GM23338 (cell line): ENCODE data around the gene RTEL1. TPM values are rescaled to one million over a fixed set of nuclear protein-coding genes. Genes with fewer than 3 reads are reported as not detected.

Source experiments
- ATAC-seq: fragments of 200-7000 bp; cut with Tn5 transposase; 3 replicates; pipeline ENCODE4 v1.9.1; 2020
- DNase-seq: peaks from one replicate; pipeline ENCODE4 v3.0.0-alpha.2; 2015; ENCODE audit warnings: low spot score
- H2AFZ ChIP-seq: fragments of 200-600 bp; sonication (generic); 2 replicates; pipeline ENCODE4 v1.8.0; 2016; ENCODE audit warnings: antibody characterized with exemption, mild to moderate bottlenecking, moderate library complexity
- H3F3A ChIP-seq: fragments of 200-600 bp; sonication (generic); replicated peaks from 2 replicates; pipeline ENCODE4 v1.8.0; 2017; ENCODE audit warnings: antibody characterized with exemption, mixed run types, low read depth
- H3K27ac ChIP-seq: fragments of 200-600 bp; sonication (generic); 2 replicates; pipeline ENCODE4 v1.6.1; 2016; ENCODE audit warnings: low read depth
- H3K27me3 ChIP-seq: fragments of 200-600 bp; sonication (generic); 2 replicates; pipeline ENCODE4 v1.8.0; 2016; ENCODE audit warnings: mild to moderate bottlenecking, mixed run types, moderate library complexity; ENCODE audit not compliant: insufficient read depth
- H3K36me3 ChIP-seq: fragments of 200-600 bp; sonication (generic); 2 replicates; pipeline ENCODE4 v1.8.0; 2016; ENCODE audit warnings: mild to moderate bottlenecking; ENCODE audit not compliant: insufficient read depth
- H3K4me1 ChIP-seq: fragments of 200-600 bp; sonication (generic); 2 replicates; pipeline ENCODE4 v1.8.0; 2016; ENCODE audit warnings: mild to moderate bottlenecking, moderate library complexity; ENCODE audit not compliant: insufficient read depth
- H3K4me2 ChIP-seq: fragments of 200-600 bp; sonication (generic); 2 replicates; pipeline ENCODE4 v1.7.1; 2017; ENCODE audit warnings: mixed run types
- H3K4me3 ChIP-seq: fragments of 200-600 bp; sonication (generic); 2 replicates; pipeline ENCODE4 v1.6.1; 2016; ENCODE audit warnings: mixed run types
- H3K79me2 ChIP-seq: fragments of 200-600 bp; sonication (generic); replicated peaks from 2 replicates; pipeline ENCODE4 v1.8.0; 2017; ENCODE audit warnings: mild to moderate bottlenecking; ENCODE audit not compliant: insufficient read depth
- H3K9me2 ChIP-seq: fragments of 200-600 bp; sonication (generic); 2 replicates; pipeline ENCODE4 v1.8.0; 2017; ENCODE audit not compliant: insufficient read depth
- H4K20me1 ChIP-seq: fragments of 200-600 bp; sonication (generic); replicated peaks from 2 replicates; pipeline ENCODE4 v1.8.0; 2017; ENCODE audit warnings: mild to moderate bottlenecking; ENCODE audit not compliant: insufficient read depth
- H3K27ac Mint-ChIP-seq: 2 replicates; pipeline ENCODE4 v1.8.0; 2020; ENCODE audit warnings: inconsistent platforms, mild to moderate bottlenecking, moderate library complexity, mixed read lengths
- H3K27me3 Mint-ChIP-seq: 3 replicates; pipeline ENCODE4 v1.8.0; 2022; ENCODE audit warnings: low read depth, mild to moderate bottlenecking, moderate library complexity, mixed read lengths, inconsistent platforms; ENCODE audit not compliant: insufficient read depth, poor library complexity
- H3K36me3 Mint-ChIP-seq: 3 replicates; pipeline ENCODE4 v1.8.0; 2021; ENCODE audit warnings: low read depth, mild to moderate bottlenecking, inconsistent platforms, moderate library complexity, mixed read lengths
- H3K4me1 Mint-ChIP-seq: 3 replicates; pipeline ENCODE4 v1.8.0; 2020; ENCODE audit warnings: mild to moderate bottlenecking, inconsistent platforms, mixed read lengths
- H3K4me3 Mint-ChIP-seq: 3 replicates; pipeline ENCODE4 v1.8.0; 2021; ENCODE audit warnings: moderate library complexity, mild to moderate bottlenecking, inconsistent platforms, mixed read lengths
- H3K9me3 Mint-ChIP-seq: 3 replicates; pipeline ENCODE4 v1.8.0; 2020; ENCODE audit warnings: moderate library complexity, mild to moderate bottlenecking, inconsistent platforms, mixed read lengths
- POLR2AphosphoS5 ChIP-seq: IDR thresholded peaks from 2 replicates; pipeline ENCODE4 v1.6.1; 2016; ENCODE audit warnings: antibody characterized with exemption, low read depth
- ZNF114 ChIP-seq: fragments of 250-450 bp; sonication (Bioruptor Pico); IDR thresholded peaks from 2 replicates; pipeline ENCODE4 v1.5.0; 2020; ENCODE audit warnings: mild to moderate bottlenecking, moderate library complexity
- ZNF331 ChIP-seq: fragments of 250-450 bp; sonication (Bioruptor Pico); IDR thresholded peaks from 2 replicates; pipeline ENCODE4 v1.5.0; 2020; ENCODE audit warnings: low read depth, mild to moderate bottlenecking, moderate library complexity
- polyA plus RNA-seq: library from polyadenylated mRNA; unstranded; fragments of >200 nt; fragmentation: Nextera tagmentation; extraction: Ambion mirVana; gene quantifications from 2 replicates; pipeline ENCODE4 v1.2.1, GENCODE V29; 2016
- total RNA-seq: library from RNA; depleted of rRNA; stranded (reverse); fragments of >200 nt; shearing (Covaris generic); gene quantifications from 2 replicates; pipeline ENCODE4 v1.2.3, GENCODE V29; 2014
- TF ChIP-seq, protein P1 (sequence below): fragments of 250-450 bp; sonication (Bioruptor Pico); IDR thresholded peaks from 2 replicates; pipeline ENCODE4 v1.5.0; 2020; ENCODE audit warnings: mild to moderate bottlenecking, moderate library complexity
- TF ChIP-seq, protein P2 (sequence below): IDR thresholded peaks from one replicate; pipeline ENCODE4 v1.6.1; 2018; ENCODE audit warnings: antibody characterized with exemption; ENCODE audit not compliant: unreplicated experiment

Gene RTEL1
- total and polyA plus RNA-seq, 2 experiments from 2014 or later: 14.2 to 34.5 TPM

DNA sequence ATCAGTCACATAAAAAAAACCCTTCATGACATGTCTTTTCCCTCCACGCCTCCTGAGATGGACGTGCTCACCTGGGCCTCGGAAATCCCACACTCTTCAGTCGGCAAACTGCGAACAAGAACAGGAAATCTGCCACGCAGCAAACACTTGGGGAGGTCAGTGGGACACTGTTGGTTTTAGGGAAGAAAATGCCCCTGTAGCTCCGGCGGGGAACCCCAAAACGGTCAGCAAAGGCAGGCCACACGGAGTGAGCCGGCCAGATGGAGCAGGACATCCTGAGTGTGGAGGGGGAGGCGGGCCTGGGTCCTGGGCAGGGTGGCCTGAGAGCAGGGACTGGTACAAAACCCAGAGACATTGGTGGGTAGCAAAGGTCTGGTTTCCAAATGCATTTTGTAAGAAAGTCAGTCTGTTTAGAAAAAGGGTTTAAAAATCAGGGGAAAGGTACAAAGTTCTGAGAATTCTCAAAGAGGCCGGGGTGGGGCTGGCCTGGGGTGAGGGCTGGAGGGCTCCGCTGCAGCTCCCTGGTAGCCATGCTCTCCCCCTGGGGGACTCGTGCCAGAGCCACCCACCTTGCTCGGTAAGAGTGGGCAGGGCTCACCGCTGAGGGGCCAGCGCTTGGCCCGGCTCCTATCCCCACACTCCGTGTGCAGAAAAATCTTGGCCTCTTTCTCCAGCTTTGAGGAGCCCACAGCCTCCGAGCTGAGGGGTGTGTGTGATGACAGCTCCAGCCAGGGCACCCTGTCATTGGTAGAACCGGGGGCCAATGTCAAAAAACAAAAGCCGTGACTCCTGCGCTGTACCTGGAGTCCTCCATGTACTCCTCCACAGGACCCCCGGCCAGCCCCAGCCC, 86.7 kb downstream of the RTEL1 start:
- Histone ChIP-seq H2AFZ (no peak overlapping the region), H3K27ac (peak overlapping the region; percentile 59; the same call in 1 of the 2 replicates), H3K9me2 (no peaks in the 10 kb centered on the region), H3K4me1 (peaks cover 7% of the 10 kb centered on the region; the same call in 1 of the 2 replicates), H3F3A (peaks cover 15% of the 10 kb centered on the region; the same call in 1 of the 2 replicates), H4K20me1 (no peaks in the 10 kb centered on the region), H3K27me3 (no peaks in the 10 kb centered on the region), H3K4me3 (no peak overlapping the region), H3K79me2 (no peaks in the 10 kb centered on the region), H3K4me2 (no peak overlapping the region), H3K36me3 (no peaks in the 10 kb centered on the region)
- H3K4me1 Mint-ChIP-seq: no peaks in the 10 kb centered on the region; the same call in 2 of the 3 replicates
- TF ChIP-seq POLR2AphosphoS5 (peak; percentile 32; the same call in 1 of the 2 replicates), ZNF331 (CRISPR knock-in tag) (no peak), ZNF114 (CRISPR knock-in tag) (no peak)
- TF ChIP-seq, protein P1, sequence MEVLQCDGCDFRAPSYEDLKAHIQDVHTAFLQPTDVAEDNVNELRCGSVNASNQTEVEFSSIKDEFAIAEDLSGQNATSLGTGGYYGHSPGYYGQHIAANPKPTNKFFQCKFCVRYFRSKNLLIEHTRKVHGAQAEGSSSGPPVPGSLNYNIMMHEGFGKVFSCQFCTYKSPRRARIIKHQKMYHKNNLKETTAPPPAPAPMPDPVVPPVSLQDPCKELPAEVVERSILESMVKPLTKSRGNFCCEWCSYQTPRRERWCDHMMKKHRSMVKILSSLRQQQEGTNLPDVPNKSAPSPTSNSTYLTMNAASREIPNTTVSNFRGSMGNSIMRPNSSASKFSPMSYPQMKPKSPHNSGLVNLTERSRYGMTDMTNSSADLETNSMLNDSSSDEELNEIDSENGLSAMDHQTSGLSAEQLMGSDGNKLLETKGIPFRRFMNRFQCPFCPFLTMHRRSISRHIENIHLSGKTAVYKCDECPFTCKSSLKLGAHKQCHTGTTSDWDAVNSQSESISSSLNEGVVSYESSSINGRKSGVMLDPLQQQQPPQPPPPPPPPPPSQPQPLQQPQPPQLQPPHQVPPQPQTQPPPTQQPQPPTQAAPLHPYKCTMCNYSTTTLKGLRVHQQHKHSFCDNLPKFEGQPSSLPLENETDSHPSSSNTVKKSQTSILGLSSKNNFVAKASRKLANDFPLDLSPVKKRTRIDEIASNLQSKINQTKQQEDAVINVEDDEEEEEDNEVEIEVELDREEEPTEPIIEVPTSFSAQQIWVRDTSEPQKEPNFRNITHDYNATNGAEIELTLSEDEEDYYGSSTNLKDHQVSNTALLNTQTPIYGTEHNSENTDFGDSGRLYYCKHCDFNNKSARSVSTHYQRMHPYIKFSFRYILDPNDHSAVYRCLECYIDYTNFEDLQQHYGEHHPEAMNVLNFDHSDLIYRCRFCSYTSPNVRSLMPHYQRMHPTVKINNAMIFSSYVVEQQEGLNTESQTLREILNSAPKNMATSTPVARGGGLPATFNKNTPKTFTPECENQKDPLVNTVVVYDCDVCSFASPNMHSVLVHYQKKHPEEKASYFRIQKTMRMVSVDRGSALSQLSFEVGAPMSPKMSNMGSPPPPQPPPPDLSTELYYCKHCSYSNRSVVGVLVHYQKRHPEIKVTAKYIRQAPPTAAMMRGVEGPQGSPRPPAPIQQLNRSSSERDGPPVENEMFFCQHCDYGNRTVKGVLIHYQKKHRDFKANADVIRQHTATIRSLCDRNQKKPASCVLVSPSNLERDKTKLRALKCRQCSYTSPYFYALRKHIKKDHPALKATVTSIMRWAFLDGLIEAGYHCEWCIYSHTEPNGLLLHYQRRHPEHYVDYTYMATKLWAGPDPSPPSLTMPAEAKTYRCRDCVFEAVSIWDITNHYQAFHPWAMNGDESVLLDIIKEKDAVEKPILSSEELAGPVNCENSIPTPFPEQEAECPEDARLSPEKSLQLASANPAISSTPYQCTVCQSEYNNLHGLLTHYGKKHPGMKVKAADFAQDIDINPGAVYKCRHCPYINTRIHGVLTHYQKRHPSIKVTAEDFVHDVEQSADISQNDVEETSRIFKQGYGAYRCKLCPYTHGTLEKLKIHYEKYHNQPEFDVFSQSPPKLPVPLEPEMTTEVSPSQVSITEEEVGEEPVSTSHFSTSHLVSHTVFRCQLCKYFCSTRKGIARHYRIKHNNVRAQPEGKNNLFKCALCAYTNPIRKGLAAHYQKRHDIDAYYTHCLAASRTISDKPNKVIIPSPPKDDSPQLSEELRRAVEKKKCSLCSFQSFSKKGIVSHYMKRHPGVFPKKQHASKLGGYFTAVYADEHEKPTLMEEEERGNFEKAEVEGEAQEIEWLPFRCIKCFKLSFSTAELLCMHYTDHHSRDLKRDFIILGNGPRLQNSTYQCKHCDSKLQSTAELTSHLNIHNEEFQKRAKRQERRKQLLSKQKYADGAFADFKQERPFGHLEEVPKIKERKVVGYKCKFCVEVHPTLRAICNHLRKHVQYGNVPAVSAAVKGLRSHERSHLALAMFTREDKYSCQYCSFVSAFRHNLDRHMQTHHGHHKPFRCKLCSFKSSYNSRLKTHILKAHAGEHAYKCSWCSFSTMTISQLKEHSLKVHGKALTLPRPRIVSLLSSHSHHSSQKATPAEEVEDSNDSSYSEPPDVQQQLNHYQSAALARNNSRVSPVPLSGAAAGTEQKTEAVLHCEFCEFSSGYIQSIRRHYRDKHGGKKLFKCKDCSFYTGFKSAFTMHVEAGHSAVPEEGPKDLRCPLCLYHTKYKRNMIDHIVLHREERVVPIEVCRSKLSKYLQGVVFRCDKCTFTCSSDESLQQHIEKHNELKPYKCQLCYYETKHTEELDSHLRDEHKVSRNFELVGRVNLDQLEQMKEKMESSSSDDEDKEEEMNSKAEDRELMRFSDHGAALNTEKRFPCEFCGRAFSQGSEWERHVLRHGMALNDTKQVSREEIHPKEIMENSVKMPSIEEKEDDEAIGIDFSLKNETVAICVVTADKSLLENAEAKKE (CRISPR knock-in tag): no peak
- TF ChIP-seq, protein P2, sequence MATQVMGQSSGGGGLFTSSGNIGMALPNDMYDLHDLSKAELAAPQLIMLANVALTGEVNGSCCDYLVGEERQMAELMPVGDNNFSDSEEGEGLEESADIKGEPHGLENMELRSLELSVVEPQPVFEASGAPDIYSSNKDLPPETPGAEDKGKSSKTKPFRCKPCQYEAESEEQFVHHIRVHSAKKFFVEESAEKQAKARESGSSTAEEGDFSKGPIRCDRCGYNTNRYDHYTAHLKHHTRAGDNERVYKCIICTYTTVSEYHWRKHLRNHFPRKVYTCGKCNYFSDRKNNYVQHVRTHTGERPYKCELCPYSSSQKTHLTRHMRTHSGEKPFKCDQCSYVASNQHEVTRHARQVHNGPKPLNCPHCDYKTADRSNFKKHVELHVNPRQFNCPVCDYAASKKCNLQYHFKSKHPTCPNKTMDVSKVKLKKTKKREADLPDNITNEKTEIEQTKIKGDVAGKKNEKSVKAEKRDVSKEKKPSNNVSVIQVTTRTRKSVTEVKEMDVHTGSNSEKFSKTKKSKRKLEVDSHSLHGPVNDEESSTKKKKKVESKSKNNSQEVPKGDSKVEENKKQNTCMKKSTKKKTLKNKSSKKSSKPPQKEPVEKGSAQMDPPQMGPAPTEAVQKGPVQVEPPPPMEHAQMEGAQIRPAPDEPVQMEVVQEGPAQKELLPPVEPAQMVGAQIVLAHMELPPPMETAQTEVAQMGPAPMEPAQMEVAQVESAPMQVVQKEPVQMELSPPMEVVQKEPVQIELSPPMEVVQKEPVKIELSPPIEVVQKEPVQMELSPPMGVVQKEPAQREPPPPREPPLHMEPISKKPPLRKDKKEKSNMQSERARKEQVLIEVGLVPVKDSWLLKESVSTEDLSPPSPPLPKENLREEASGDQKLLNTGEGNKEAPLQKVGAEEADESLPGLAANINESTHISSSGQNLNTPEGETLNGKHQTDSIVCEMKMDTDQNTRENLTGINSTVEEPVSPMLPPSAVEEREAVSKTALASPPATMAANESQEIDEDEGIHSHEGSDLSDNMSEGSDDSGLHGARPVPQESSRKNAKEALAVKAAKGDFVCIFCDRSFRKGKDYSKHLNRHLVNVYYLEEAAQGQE: no peak
- ATAC-seq (no peak), DNase-seq (no peak)
- no peak overlapping the region for H3K4me3 Mint-ChIP-seq
- no peak overlapping the region for H3K27ac Mint-ChIP-seq
- no peaks in the 10 kb centered on the region; the same call in 2 of the 3 replicates for H3K9me3 Mint-ChIP-seq
- peaks cover 3% of the 10 kb centered on the region for H3K27me3 Mint-ChIP-seq
- peaks cover 8% of the 10 kb centered on the region for H3K36me3 Mint-ChIP-seq
